Osteoblast (primary cell): Measurements from ENCODE around the gene ATP9A. TPM values are rescaled to one million over a fixed set of nuclear protein-coding genes. Genes with fewer than 3 reads are reported as not detected.

ENCODE experiments used
- DNase-seq: peaks from one replicate; pipeline ENCODE4 v3.0.0; 2011; ENCODE audit warnings: low spot score, mixed read lengths; ENCODE audit not compliant: insufficient read length; ENCODE audit errors: missing footprints
- H2AFZ ChIP-seq: 2 replicates; pipeline ENCODE4 v1.6.0; 2011; ENCODE audit warnings: mild to moderate bottlenecking, low read length
- H3K27ac ChIP-seq: 2 replicates; pipeline ENCODE4 v1.5.1; 2011; ENCODE audit warnings: mild to moderate bottlenecking, low read depth, low read length, moderate library complexity
- H3K27me3 ChIP-seq: 2 replicates; pipeline ENCODE4 v1.6.0; 2012; ENCODE audit warnings: mild to moderate bottlenecking, control low read depth, inconsistent platforms, low read length, moderate library complexity; ENCODE audit not compliant: insufficient read depth
- H3K36me3 ChIP-seq: 2 replicates; pipeline ENCODE4 v1.5.1; 2011; ENCODE audit warnings: mild to moderate bottlenecking, low read length, control low read depth, moderate library complexity; ENCODE audit not compliant: insufficient read depth
- H3K4me1 ChIP-seq: 2 replicates; pipeline ENCODE4 v1.5.1; 2011; ENCODE audit warnings: mild to moderate bottlenecking, low read length, control low read depth, moderate library complexity; ENCODE audit not compliant: insufficient read depth
- H3K4me2 ChIP-seq: 2 replicates; pipeline ENCODE4 v1.6.0; 2011; ENCODE audit warnings: mild to moderate bottlenecking, low read length; ENCODE audit not compliant: insufficient read depth
- H3K4me3 ChIP-seq: fragments of 200-600 bp; sonication (generic); 3 replicates; pipeline ENCODE4 v1.5.1; 2012; ENCODE audit warnings: mild to moderate bottlenecking, low read length, inconsistent platforms; ENCODE audit not compliant: insufficient read depth
- H3K79me2 ChIP-seq: 2 replicates; pipeline ENCODE4 v1.6.0; 2012; ENCODE audit warnings: mild to moderate bottlenecking, low read length, control low read depth, inconsistent platforms; ENCODE audit not compliant: insufficient read depth
- H3K9me3 ChIP-seq: 2 replicates; pipeline ENCODE4 v1.5.1; 2011; ENCODE audit warnings: low read depth, low read length, control low read depth
- H4K20me1 ChIP-seq: 2 replicates; pipeline ENCODE4 v1.6.0; 2012; ENCODE audit warnings: mild to moderate bottlenecking, low read length, control low read depth; ENCODE audit not compliant: insufficient read depth
- CTCF ChIP-seq: IDR thresholded peaks from 2 replicates; pipeline ENCODE4 v1.5.1; 2011; ENCODE audit warnings: mild to moderate bottlenecking, low read depth, low read length, moderate library complexity; ENCODE audit errors: extremely low read depth
- total RNA-seq: library from RNA; depleted of rRNA; stranded (reverse); fragments of >200 nt; gene quantifications from 2 replicates; pipeline ENCODE4 v1.2.3, GENCODE V29; 2012

The ATP9A gene
- total RNA-seq, 1 donor = 48.9 TPM

- Histone ChIP-seq H3K79me2 (no peaks in the 10 kb centered on the region), H3K9me3 (no peaks in the 10 kb centered on the region), H4K20me1 (peaks cover 7% of the 10 kb centered on the region), H3K4me2 (no peak overlapping the region), H3K4me3 (no peak overlapping the region), H3K27ac (no peak overlapping the region), H2AFZ (no peak overlapping the region), H3K36me3 (peaks cover 5% of the 10 kb centered on the region), H3K4me1 (no peaks in the 10 kb centered on the region), H3K27me3 (no peaks in the 10 kb centered on the region)
- TF ChIP-seq CTCF = no peak
- no peak for DNase-seq
Observed at GRCh38 chr20:51608061-51608460, 160.1 kb downstream of the ATP9A start.

GRCh38 chr20:51607170-51607569 is 161.0 kb downstream of the ATP9A start:
- Histone ChIP-seq H3K4me2 (no peak overlapping the region), H2AFZ (no peak overlapping the region), H3K4me3 (no peak overlapping the region), H3K79me2 (no peaks in the 10 kb centered on the region), H3K27me3 (no peaks in the 10 kb centered on the region), H3K4me1 (no peaks in the 10 kb centered on the region), H3K9me3 (no peaks in the 10 kb centered on the region), H3K36me3 (no peaks in the 10 kb centered on the region), H3K27ac (no peak overlapping the region), H4K20me1 (peaks cover 7% of the 10 kb centered on the region)
- peak; percentile 39 for DNase-seq
- no peak for TF ChIP-seq CTCF

- Histone ChIP-seq H3K36me3 (no peaks in the 10 kb centered on the region), H3K27ac (no peak overlapping the region), H4K20me1 (peaks cover 2% of the 10 kb centered on the region), H3K9me3 (no peaks in the 10 kb centered on the region), H3K79me2 (no peaks in the 10 kb centered on the region), H2AFZ (no peak overlapping the region), H3K27me3 (no peaks in the 10 kb centered on the region), H3K4me2 (no peak overlapping the region), H3K4me3 (no peak overlapping the region), H3K4me1 (no peaks in the 10 kb centered on the region)
- DNase-seq = peak; percentile 41
- TF ChIP-seq CTCF = no peak
Observed at GRCh38 chr20:51604851-51605250, 163.3 kb downstream of the ATP9A start.

- no peaks in the 10 kb centered on the region for H3K79me2 ChIP-seq
- no peaks in the 10 kb centered on the region for H3K27me3 ChIP-seq
- H3K4me1 ChIP-seq = no peaks in the 10 kb centered on the region
- H3K9me3 ChIP-seq = no peaks in the 10 kb centered on the region
- no peak overlapping the region for H3K27ac ChIP-seq
- H3K36me3 ChIP-seq = no peaks in the 10 kb centered on the region
- no peak overlapping the region for H2AFZ ChIP-seq
- no peak overlapping the region for H3K4me2 ChIP-seq
- no peak for TF ChIP-seq CTCF
- H4K20me1 ChIP-seq = no peaks in the 10 kb centered on the region
- DNase-seq = no peak
- no peak overlapping the region for H3K4me3 ChIP-seq
Observed at GRCh38 chr20:51602131-51602530, 166.1 kb downstream of the ATP9A start.
